GM12872 (cell line): ENCODE results near the gene VDR.

Source experiments
- CTCF ChIP-seq: IDR thresholded peaks from 3 replicates; pipeline ENCODE4 v1.5.1; 2011; ENCODE audit warnings: low read depth, mild to moderate bottlenecking, low read length, moderate library complexity; ENCODE audit not compliant: insufficient read depth

Gene VDR

DNA sequence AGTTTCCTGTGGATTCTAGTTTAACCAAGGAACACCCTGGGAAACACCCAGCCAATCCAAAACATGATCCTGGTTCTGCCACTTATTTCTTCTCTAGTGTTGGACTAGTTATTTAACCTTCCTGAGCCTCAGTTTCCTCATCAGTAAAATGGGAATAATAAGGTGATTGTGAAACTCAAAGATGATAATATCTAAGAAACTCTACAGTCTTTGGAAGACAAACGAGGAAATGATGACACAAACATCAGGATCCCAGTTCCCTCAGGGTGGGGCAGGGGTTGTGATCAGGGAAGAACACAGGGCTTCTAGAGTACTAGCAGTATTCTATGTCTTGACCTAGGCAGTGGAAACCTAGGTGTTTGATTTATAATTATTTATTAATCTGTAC lies 40.5 kb upstream of the VDR start:
- TF ChIP-seq CTCF = no peak

DNA sequence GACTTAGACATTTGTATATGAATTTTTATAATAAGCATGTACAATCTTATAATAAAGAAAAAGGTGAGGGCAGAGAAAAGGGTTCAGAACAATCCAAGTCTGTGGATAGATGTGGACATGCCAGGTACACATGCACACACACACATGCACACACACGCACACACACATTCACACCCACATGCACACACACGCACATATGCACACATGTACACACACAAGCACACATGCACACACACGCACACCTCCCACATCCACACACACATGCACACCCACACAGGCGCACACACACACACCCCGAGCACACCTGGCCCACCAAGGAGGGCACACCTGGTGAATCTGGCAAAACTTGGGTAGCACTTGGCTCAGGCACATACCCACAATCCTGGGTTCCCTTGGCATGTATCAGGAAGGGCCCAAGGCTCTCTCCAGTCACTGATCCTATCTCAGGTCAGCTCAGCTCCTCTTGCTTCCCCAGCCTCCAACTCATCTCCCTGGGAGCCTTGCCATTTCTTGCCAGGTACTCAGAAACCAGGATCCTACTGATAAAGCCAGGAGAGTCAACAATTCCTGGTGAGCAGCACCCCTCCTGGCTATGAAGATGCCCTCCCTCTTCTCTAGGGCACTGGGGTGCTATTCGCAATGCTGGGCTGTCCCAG lies 40.0 kb upstream of the VDR start:
- TF ChIP-seq CTCF = no peak

DNA sequence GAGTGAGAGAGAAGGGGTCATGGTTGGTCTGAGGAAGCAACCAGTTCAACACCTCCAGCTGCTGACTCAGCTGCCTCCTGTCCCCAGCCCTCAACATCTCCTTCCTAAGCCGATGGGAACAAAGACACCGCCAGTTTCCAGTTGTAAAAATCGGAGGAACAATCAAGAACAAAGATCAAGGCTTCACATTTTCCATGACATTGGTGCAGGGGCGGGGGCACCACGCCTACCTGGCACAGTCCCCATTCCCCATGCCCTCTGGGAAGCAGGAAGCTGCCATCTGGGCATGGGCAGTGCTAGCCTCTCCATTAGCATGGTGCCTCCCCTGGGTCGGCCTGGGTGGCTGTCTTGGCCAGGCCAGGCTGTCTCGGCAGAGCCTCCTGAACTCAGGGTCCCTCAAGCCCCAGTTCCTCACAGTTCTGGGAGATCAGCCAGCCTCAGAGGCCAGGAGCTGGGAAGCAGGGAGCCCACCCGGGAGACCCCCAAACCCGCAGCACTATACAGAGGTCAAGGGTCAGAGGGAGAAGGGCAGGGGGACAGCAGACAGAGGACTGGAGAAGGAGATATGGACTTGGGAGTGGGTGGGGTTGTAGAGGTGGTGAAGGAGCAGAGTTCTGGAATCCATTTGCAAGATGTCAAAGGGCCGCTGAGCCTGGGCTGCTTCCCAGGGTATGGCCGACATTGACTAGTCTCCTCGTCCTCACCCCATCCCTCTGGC lies 39.0 kb upstream of the VDR start:
- no peak for TF ChIP-seq CTCF

DNA sequence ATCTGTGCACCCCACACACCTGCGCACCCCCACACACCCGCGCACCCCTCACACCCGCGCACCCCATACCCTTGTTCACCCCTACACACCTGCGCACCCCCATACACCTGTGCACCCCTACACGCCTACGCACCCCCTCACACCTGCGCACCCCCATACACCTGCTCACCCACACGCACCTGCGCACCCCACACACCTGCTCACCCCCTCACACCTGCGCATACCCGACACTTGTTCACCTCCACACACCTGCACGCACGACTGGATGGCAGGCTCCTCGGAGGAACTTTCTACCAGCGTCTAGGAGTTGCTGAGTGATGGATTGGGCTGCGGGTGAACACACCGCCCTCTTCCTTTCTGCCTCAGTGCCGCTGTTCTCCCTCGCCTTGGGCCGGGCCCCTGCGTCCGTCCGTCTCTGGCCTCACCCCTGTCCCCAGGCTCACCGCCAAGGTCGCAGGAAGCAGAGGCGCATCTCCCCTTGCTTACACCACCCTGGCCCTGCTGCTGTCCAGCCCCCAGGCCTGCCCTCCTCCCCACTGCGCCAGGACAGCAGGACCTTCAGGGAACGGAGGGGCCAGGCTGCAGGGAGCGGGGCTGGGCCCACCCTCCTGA lies 37.9 kb upstream of the VDR start:
- no peak for TF ChIP-seq CTCF

DNA sequence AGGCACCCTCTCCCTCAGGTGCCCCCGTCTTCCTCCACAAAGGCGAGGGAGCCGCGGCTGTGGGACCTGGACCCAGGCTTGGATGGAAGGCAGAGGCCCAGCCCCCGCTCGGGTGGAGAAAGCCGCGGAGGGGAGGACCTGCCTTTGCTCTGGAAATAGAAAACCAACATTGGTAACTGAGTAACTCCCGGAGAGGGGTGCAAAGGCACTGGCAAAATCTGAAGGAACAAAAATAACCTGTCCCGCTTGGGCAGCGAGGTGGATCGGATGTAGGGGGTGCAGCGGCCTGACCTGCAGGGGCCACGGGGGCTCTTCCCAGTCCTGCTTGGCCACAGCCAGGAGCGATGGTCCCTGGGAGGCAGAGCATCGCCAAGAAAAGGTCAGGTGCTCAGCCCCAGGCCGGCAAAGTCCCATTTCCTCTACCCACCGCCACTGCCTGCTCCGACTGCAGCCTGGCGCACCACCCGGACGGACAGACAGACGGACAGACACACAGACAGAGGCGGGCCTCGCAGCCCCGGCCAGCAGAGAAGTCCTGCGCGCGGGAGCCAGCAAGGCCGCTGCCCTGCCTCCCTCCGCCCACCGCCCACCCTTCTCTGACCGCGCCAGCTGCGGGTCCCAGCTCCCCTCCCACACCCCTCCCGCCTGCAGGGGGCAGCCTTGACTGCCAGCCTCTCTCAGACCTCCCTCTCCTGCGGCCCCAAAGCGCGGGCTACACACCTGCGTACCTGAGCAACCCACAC lies 37.2 kb upstream of the VDR start:
- TF ChIP-seq CTCF = peak; percentile 42; the same call in 2 of the 3 replicates

GRCh38 chr12:47941475-47941780 lies 36.6 kb upstream of the VDR start:
- TF ChIP-seq CTCF = no peak

DNA sequence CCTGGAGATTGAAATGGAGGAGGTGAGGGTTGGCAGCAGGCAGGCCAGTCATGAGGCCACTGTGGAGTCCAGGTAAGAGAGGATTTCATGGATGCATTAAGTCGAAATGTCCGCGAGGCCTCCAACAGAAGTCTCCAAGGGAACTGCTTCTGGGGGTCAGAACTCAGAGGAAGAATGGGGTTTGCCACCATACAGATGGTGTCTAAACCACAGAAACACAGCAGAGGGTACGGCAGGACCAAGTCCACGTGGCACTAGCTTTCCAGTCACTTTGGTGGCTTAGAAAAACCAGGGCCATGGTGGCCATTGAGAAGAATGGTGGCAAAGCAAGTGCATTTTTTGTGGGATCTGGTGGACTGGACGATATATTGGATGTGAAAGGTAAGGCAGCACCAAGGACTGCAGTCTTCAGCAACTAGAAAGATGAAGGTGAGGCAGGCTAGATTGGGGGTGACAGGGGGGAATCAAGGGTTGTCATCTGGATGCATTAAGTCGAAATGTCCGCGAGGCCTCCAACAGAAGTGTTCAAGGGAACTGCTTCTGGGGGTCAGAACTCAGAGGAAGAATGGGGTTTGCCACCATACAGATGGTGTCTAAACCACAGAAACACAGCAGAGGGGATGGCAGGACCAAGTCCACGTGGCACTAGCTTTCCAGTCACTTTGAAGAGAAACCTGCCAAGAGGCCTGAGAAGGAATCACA lies 36.1 kb upstream of the VDR start:
- no peak for TF ChIP-seq CTCF
